Endothelial cell of umbilical vein (primary cell): ENCODE results near the gene TPRA1. TPM values are rescaled to one million over a fixed set of nuclear protein-coding genes. Genes with fewer than 3 reads are reported as not detected.

ENCODE experiments used
- BruUV-seq: library from RNA; stranded (reverse); fragments of 400-500 nt; replicated peaks from 2 replicates; lab custom pipeline; 2021; lab: Mats Ljungman, UMichigan
- CTCF ChIA-PET: fragments of 300-600, 350-600 bp; sonication (Branson Sonifier 250); formaldehyde crosslinking; loops from one replicate; lab custom pipeline; 2021; ENCODE audit warnings: antibody characterized with exemption, inconsistent platforms; lab: Charles Lee
- POLR2A ChIA-PET: fragments of 300-600, 350-600 bp; sonication (Branson Sonifier 250); formaldehyde crosslinking; loops from one replicate; lab custom pipeline; 2021; ENCODE audit warnings: antibody characterized with exemption, inconsistent platforms; lab: Charles Lee
- DNase-seq: peaks from one replicate; pipeline ENCODE4 v3.0.0-alpha.2; 2011; ENCODE audit warnings: low read depth, low spot score
- FAIRE-seq: peaks from 2 replicates; lab custom pipeline; 2011; peaks lifted over from hg19 to GRCh38; lab: Jason Lieb, UNC
- H2AFZ ChIP-seq: 2 replicates; pipeline ENCODE4 v1.6.0; 2012; ENCODE audit warnings: low read depth, low read length, control low read depth, inconsistent platforms
- H3K27ac ChIP-seq: 2 replicates; pipeline ENCODE4 v1.5.1; 2011; ENCODE audit warnings: low read depth, mild to moderate bottlenecking, control low read depth, low read length, moderate library complexity; ENCODE audit not compliant: insufficient read depth
- H3K27me3 ChIP-seq, 2 experiments: 2 replicates each; pipeline versions ENCODE4 v1.6.0 to v1.6.1; 2011; ENCODE audit warnings: low read length in 2 of 2, mixed read lengths in 1 of 2; ENCODE audit not compliant: control insufficient read depth in 2 of 2, insufficient read depth in 2 of 2
- H3K36me3 ChIP-seq, 2 experiments: 2 replicates in 1 of 2; 3 replicates in 1 of 2; pipeline ENCODE4 v1.5.1; 2011; ENCODE audit warnings: low read length in 2 of 2, mild to moderate bottlenecking in 1 of 2, moderate library complexity in 1 of 2; ENCODE audit not compliant: control insufficient read depth in 2 of 2, insufficient read depth in 2 of 2; ENCODE audit errors: extremely low read depth in 1 of 2
- H3K4me1 ChIP-seq: 3 replicates; pipeline ENCODE4 v1.5.1; 2011; ENCODE audit warnings: mild to moderate bottlenecking, low read length; ENCODE audit not compliant: control insufficient read depth, insufficient read depth; ENCODE audit errors: extremely low read depth
- H3K4me2 ChIP-seq: 2 replicates; pipeline ENCODE4 v1.6.1; 2011; ENCODE audit warnings: low read length, control low read depth, mixed read lengths; ENCODE audit not compliant: insufficient read depth
- H3K4me3 ChIP-seq, 3 experiments: fragments of 200-600 bp in 1 of 3; sonication (generic), shearing (Covaris generic) in 1 of 3; replicated peaks in 1 of 3; 2 replicates each; pipeline ENCODE4 v1.5.1; 2011 to 2016; ENCODE audit warnings: control low read depth in 3 of 3, low read length in 3 of 3, mild to moderate bottlenecking in 2 of 3, inconsistent platforms in 1 of 3, low read depth in 1 of 3, moderate library complexity in 1 of 3; ENCODE audit not compliant: insufficient read depth in 1 of 3
- H3K79me2 ChIP-seq: 2 replicates; pipeline ENCODE4 v1.6.0; 2012; ENCODE audit warnings: low read length, inconsistent platforms; ENCODE audit not compliant: control insufficient read depth, insufficient read depth
- H3K9ac ChIP-seq: replicated peaks from 2 replicates; pipeline ENCODE3; 2011; ENCODE audit warnings: low read length, control low read depth; ENCODE audit not compliant: insufficient read depth; ENCODE audit errors: extremely low read depth
- H3K9me1 ChIP-seq: replicated peaks from 3 replicates; pipeline ENCODE4 v1.6.0; 2011; ENCODE audit warnings: mild to moderate bottlenecking, low read length; ENCODE audit not compliant: control insufficient read depth, insufficient read depth; ENCODE audit errors: extremely low read depth
- H3K9me3 ChIP-seq: replicated peaks from 2 replicates; pipeline ENCODE4 v1.5.1; 2012; ENCODE audit warnings: low read length, inconsistent platforms; ENCODE audit not compliant: control insufficient read depth, insufficient read depth
- H4K20me1 ChIP-seq: replicated peaks from 2 replicates; pipeline ENCODE3; 2011; ENCODE audit warnings: mild to moderate bottlenecking, low read length; ENCODE audit not compliant: control insufficient read depth, insufficient read depth; ENCODE audit errors: extremely low read depth
- EZH2 ChIP-seq: IDR thresholded peaks from 2 replicates; pipeline ENCODE4 v1.6.1; 2012; ENCODE audit warnings: borderline replicate concordance, low read depth, mild to moderate bottlenecking, moderate library complexity, low read length, inconsistent platforms; ENCODE audit not compliant: severe bottlenecking
- FOS ChIP-seq: IDR thresholded peaks from 2 replicates; pipeline ENCODE4 v1.6.1; 2011; ENCODE audit warnings: mild to moderate bottlenecking, low read length, moderate library complexity, borderline replicate concordance; ENCODE audit not compliant: insufficient read depth
- GATA2 ChIP-seq: IDR thresholded peaks from 2 replicates; pipeline ENCODE4 v1.7.0; 2011; ENCODE audit warnings: low read depth, mild to moderate bottlenecking, moderate library complexity, mixed read lengths, low read length; ENCODE audit not compliant: insufficient read length, insufficient read depth
- JUN ChIP-seq: IDR thresholded peaks from 2 replicates; pipeline ENCODE4 v1.6.1; 2011; ENCODE audit warnings: borderline replicate concordance, low read depth; ENCODE audit not compliant: insufficient read length, insufficient read depth
- MYC ChIP-seq: IDR thresholded peaks from one replicate; pipeline ENCODE4 v1.6.1; 2011; ENCODE audit warnings: mild to moderate bottlenecking, low read depth, low read length
- POLR2A ChIP-seq: IDR thresholded peaks from 2 replicates; pipeline ENCODE4 v1.6.1; 2012; ENCODE audit warnings: low read depth, mild to moderate bottlenecking, control low read depth, low read length
- POLR2AphosphoS5 ChIP-seq: IDR thresholded peaks from 2 replicates; pipeline ENCODE4 v1.6.1; 2012; ENCODE audit warnings: low read depth, mild to moderate bottlenecking, control low read depth, low read length, moderate library complexity; ENCODE audit not compliant: insufficient read depth
- dilution Hi-C: fragments of 300-500 bp; cut with MboI; formaldehyde crosslinking; loops from one replicate; pipeline ENCODE4 v1.15.0; 2019; ENCODE audit warnings: low sequenced_read_pairs; ENCODE audit not compliant: extremely low pct_ligation_motif_present
- intact Hi-C: fragments of 100-400 bp; cut with micrococcal nuclease; formaldehyde crosslinking; loops from one replicate; pipeline ENCODE4 v1.10.0; 2022
- polyA plus RNA-seq, 4 experiments: library from polyadenylated mRNA; depleted of rRNA in 3 of 4; stranded (reverse) in 3 of 4; unstranded in 1 of 4; fragments of >200 nt; gene quantifications; 2 replicates each; pipeline versions ENCODE4 v1.2.1 to v1.2.3, GENCODE V29; 2011 to 2012; ENCODE audit warnings: missing spikeins in 1 of 4
- total RNA-seq: library from RNA; stranded (reverse); gene quantifications from 2 replicates; pipeline ENCODE4 v1.2.3, GENCODE V29; 2021
- TF ChIP-seq, protein P1 (sequence below), 2 donors: IDR thresholded peaks; 1 replicate in 1 of 2; 2 replicates in 1 of 2; pipeline ENCODE4 v1.5.1; 2011; ENCODE audit warnings: low read length in 2 of 2, mild to moderate bottlenecking in 2 of 2, moderate library complexity in 2 of 2, control low read depth in 1 of 2, inconsistent platforms in 1 of 2, low read depth in 1 of 2; ENCODE audit not compliant: insufficient read depth in 1 of 2; ENCODE audit errors: extremely low read depth in 1 of 2
- TF ChIP-seq, protein P2 (sequence below): IDR thresholded peaks from 2 replicates; pipeline ENCODE4 v1.6.1; 2011; ENCODE audit not compliant: insufficient read depth, insufficient read length

The TPRA1 gene
- total and polyA plus RNA-seq, 2 donors (not counting 3 experiments of a cell fraction or from before 2014, with no cell fraction given) = 34.3 to 58.0 TPM

DNA sequence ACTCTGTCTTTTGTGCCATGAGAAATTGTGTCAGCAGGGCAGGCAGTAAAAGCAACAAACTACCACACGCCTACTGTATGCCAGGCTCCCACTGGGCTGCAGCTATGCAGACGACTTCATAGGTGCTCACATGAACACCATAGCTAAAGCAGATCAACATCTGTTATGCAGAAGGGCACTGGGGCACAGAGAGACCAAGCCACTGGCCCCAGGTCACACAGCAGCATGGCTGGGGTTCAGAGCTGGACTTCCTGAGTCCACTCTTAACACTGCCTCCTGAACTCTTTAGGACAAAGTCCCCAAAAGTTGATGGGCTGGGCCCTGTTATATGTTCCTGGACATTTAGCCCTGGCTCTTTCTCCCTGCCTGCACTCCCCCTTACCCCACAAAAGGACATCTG lies 12.4 kb downstream of the TPRA1 start:
- CTCF ChIA-PET = no interaction called here
- intact Hi-C loops = loop anchor here (5.0 kb wide), 1 partner anchor 474 kb away; the partner anchor contains the start of gene SEC61A1
- H3K4me3 ChIP-seq = no peak overlapping the region
- H4K20me1 ChIP-seq = no peaks in the 10 kb centered on the region
- TF ChIP-seq, protein P1, sequence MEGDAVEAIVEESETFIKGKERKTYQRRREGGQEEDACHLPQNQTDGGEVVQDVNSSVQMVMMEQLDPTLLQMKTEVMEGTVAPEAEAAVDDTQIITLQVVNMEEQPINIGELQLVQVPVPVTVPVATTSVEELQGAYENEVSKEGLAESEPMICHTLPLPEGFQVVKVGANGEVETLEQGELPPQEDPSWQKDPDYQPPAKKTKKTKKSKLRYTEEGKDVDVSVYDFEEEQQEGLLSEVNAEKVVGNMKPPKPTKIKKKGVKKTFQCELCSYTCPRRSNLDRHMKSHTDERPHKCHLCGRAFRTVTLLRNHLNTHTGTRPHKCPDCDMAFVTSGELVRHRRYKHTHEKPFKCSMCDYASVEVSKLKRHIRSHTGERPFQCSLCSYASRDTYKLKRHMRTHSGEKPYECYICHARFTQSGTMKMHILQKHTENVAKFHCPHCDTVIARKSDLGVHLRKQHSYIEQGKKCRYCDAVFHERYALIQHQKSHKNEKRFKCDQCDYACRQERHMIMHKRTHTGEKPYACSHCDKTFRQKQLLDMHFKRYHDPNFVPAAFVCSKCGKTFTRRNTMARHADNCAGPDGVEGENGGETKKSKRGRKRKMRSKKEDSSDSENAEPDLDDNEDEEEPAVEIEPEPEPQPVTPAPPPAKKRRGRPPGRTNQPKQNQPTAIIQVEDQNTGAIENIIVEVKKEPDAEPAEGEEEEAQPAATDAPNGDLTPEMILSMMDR (IDR thresholded peaks at IDR 0.05; ENCODE audit: extremely low read depth in 1 of 2, insufficient read depth in 1 of 2, low read depth in 1 of 2, low read length in 2 of 2) = no peak
- TF ChIP-seq POLR2A (no peak), EZH2 (no peak), POLR2AphosphoS5 (no peak)
- no peak for DNase-seq
- no peak overlapping the region for H3K4me2 ChIP-seq
- H3K4me1 ChIP-seq = no peaks in the 10 kb centered on the region
- no peaks in the 10 kb centered on the region for H3K9me3 ChIP-seq
- no peaks in the 10 kb centered on the region for H3K9me1 ChIP-seq
- H3K9ac ChIP-seq = no peak overlapping the region
- BruUV-seq = no TSS peak
- H3K36me3 ChIP-seq = peaks cover 2 to 24% of the 10 kb centered on the region in 2 experiments
- H3K79me2 ChIP-seq = peaks cover 8% of the 10 kb centered on the region
- dilution Hi-C loops = no loop called here
- FAIRE-seq = no peak
- no peaks in the 10 kb centered on the region for H3K27me3 ChIP-seq
- POLR2A ChIA-PET = no interaction called here
- H3K27ac ChIP-seq = no peak overlapping the region
- no peak overlapping the region for H2AFZ ChIP-seq

DNA sequence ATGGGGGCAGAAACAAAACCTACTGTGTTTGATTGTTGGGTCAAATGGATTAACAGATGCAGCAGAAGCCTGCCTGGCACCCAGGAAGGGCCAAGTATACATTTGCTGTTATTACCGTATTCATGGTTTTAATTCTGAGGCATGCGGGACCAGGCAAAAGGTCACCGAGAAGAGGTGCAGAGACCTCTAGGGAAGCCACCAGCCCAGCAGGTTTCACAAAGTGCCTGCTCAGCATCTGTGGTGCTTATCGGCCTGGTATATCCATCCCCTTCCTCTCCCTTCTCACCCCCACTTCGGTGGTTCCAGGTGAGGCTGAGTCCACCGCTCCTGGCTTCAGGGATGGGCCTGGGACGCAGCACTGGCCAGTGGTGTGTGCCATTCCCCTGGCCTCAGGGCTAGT lies 13.1 kb downstream of the TPRA1 start:
- no TSS peak for BruUV-seq
- H3K79me2 ChIP-seq = peaks cover 8% of the 10 kb centered on the region
- dilution Hi-C loops = no loop called here
- H4K20me1 ChIP-seq = no peaks in the 10 kb centered on the region
- H3K27ac ChIP-seq = no peak overlapping the region
- peaks cover 2 to 28% of the 10 kb centered on the region in 2 experiments for H3K36me3 ChIP-seq
- no peaks in the 10 kb centered on the region for H3K27me3 ChIP-seq
- POLR2A ChIA-PET = no interaction called here
- CTCF ChIA-PET = no interaction called here
- H2AFZ ChIP-seq = no peak overlapping the region
- no peaks in the 10 kb centered on the region for H3K4me1 ChIP-seq
- no peak overlapping the region for H3K4me3 ChIP-seq
- no peak for FAIRE-seq
- TF ChIP-seq, protein P1 (IDR thresholded peaks at IDR 0.05; ENCODE audit: extremely low read depth in 1 of 2, insufficient read depth in 1 of 2, low read depth in 1 of 2, low read length in 2 of 2) = no peak
- TF ChIP-seq FOS (no peak), EZH2 (no peak), JUN (no peak), GATA2 (no peak), POLR2AphosphoS5 (no peak), MYC (no peak)
- TF ChIP-seq, protein P2, sequence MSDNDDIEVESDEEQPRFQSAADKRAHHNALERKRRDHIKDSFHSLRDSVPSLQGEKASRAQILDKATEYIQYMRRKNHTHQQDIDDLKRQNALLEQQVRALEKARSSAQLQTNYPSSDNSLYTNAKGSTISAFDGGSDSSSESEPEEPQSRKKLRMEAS = no peak
- no peak overlapping the region for H3K4me2 ChIP-seq
- no peaks in the 10 kb centered on the region for H3K9me1 ChIP-seq
- no peak overlapping the region for H3K9ac ChIP-seq
- intact Hi-C loops = loop anchor here (5.0 kb wide), 1 partner anchor 475 kb away; the partner anchor contains the start of gene SEC61A1
- no peaks in the 10 kb centered on the region for H3K9me3 ChIP-seq
- no peak for DNase-seq
